ENCODE results near the gene ARMH4.

The ARMH4 gene

GRCh38 chr14:57957441-57957840 lies 194.6 kb downstream of the ARMH4 start:
- DNase-seq: no peak

All from NCI-H1694 treated with DMSO at 0.1 percent for 48 hours (cell line).